ENCODE measurements around the gene FAM181A.

The FAM181A gene

DNA sequence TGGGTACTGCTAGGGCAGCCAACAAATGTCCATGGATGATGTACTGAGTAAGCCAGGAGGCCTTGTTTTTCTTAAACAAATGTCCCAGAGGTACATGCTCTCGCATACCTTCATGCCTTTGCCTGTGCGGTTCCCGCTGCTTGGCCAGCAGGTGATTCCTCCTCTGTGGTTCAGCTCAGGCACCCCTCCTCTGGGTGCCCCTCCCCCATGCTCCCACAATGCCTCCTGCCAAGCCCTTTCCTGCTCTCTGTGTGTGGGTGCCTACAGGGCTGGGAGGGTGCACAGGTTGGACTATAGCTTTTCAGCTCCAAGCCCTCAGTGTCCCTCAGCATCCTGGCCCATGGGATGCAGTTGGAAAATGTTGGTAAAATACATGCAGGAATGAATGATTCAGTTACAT lies 25.7 kb downstream of the FAM181A start:
- no peak for DNase-seq

GRCh38 chr14:93953263-93953662 lies 26.1 kb downstream of the FAM181A start:
- DNase-seq: no peak

DNA sequence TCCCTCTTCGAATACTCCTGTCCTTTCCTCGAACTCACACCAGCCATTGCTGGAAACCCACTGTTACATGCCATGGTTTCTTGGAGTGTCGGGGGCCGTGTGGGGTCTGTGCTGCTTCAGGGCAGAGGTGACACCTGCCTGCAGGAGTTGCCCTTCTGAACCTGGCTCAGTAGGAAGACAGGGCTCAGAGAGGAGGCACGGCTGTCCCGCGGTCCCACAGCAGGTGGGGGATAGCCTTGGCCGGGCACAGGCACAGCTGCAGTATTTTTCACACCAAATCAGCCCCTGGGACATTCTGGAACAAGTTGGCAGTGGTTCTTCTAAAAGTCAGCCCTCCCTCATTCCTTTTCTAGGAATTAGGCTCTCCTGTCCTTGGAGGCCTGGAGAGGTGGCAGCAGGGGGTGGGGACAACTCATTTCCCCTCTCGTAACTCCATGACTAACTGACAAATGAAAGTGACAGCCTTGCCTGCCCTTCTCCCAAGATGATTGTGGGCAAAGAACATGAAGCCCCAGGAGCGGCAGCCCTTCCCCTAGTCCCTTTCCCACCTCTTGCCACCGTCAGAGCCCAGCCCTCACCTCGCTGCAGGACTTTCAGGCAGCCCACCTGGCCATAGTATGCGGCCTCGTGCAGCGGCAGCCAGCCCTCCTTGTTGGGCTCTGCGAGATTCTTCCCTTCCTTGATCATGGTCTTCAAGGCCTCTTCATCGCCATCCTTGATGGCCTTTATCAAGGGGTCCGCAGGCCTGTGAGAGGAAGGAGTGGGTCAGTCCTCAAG lies 26.8 kb downstream of the FAM181A start:
- no peak for DNase-seq

DNA sequence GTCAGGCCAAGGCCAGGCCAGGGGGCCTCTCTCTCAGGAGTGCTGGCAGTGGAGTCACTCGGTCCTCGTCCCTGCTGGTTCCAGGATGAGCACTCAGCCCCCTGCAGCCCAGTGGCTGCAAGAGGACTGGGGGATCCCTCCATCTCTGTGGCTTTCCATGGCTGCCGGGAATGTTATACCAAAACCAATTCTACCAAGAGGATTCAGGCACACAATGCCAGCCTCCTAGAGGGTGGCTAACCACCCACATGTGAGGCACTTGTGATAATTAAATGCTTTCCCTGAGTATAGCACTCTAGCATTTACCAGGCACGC lies 27.3 kb downstream of the FAM181A start:
- DNase-seq: no peak

DNA sequence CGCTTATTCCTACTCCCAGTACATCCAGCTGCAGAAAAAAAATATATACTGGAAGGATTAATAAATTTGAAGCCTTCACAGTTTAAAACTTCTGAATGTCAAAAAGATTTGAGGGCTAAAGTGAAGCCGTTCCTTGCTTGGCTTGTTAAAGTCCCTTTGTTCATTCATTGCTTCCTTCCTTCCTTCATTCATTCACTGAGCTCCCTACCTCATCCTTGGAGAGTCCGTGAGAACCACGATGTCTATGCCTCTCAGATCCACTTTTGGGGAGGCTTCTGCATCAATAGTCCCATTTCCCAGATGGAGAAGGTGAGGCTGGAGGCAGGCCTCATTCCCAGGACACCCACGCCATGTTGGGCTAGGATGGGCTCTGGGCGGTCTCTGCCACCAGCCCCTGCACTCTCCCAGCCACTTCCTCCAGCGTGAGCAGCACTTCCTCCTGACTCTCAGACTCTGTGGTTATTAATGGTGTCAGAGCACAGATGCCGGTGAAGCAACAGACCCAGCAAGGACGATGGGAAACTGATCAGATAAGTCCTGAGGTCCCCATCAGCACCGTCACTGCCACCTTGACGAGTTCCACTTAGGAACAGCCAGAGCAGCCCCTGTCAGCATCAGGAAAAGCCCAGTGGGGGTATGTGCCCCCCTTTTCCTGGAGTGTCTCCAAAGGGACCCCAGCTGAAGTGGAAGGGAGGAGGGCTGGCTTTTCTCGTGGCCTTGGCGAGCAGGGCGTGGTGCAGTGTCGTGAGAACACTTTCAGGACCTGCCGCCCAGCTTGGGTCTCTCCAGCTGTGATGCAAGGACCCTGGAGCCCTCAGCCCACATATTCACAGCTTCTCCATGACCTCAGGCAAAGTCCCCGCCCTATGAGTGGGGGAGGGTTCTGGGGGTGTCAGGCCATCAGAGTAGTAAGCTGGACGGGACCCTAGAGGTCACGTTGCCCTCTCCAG lies 28.0 kb downstream of the FAM181A start:
- peak; percentile 79 to 93 for DNase-seq

- DNase-seq: peak in 1 of 2 donors; percentile 61
These were observed 28.8 kb downstream of the FAM181A start for GRCh38 chr14:93955850-93956481.

DNA sequence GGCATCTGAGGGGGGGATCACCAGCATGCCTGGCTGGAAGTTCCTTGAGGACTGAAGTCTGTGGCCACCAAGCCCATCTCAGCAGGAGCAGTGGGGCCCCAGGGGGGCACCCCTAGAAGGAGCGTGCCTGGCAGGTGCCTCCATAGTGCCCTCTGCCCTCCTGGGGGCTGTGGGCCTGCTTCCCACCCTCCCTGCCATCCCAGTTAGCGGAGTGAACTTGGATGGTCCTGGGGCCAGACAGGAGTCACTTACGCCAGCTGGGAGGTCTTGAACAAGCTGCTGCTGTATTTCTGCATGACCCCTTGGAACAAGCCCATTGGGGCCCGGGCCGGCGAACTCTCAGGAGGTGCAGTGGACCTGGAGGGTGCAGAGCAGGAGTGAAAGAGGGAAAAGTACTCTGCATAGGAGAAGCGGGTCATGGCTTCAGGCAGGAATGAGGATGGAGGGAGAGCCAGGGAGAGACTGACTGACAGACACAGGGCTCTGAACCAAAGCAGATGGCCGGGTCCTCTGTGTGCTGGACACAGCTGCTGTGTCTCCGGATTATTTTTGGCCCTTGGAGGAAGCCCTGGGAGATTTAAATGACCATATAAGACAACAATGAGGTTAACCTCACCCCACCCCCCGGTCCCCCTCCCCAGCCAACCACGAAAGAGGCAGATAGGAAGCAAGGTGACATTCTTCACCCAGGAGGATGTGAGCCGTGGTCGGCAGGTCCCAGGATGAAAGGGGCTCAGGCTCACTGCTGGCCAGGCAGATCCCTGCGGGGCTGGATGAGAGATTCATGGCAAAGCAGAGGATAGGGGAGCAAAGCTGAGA lies 29.6 kb downstream of the FAM181A start:
- no peak for DNase-seq

DNA sequence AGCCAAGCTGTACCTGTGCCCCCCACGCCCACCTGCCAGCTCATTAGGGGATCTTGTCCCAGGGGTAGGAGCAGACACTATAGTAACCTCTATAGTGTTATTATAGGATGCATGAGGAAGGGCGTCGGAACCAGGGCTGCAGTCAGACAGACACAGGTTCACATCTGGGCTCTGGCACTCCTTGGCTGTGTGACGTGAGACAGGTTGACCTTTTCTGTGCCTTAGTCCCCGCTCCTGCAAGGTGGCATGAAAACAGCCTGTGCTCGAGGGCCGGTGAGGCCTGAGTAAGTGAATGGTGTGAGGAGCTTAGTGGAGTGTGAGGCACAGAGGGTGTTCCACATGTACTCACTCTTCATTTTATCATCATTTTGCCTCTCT lies 30.2 kb downstream of the FAM181A start:
- no peak for DNase-seq

GRCh38 chr14:93957751-93958566 lies 30.8 kb downstream of the FAM181A start:
- DNase-seq: peak in 1 of 2 donors; percentile 68

DNA sequence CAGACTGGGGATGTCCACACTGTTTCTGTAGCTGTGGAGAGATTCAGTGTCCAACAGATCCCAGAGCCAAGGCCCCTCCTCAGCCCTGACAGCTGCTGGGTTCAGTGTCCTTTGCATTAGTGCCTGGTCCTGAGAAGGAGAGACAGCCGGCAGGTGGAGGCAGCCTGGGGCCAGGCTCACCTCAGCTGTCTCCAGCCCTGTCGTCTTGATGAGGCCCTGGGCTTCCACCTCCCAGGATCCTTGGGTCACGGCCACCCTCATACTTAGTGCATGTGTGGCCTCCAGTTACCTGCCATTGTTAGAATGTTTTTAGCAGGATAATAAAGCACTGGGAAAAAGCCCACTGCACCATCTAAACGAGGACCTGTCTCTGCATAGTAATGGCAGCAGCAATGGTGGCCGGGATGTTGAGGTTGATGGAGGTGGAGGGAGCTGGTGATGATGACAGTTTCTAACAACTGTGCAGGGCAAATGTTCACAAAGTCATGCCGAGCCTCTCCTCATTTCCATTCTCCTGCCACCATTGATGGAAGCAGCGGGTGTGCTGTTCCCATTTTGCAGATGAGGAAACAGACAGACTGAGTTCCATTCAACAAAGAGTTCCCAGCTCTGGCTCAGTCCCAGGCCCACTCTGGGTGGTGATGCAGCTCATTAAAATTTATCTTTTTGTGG lies 31.6 kb downstream of the FAM181A start:
- no peak for DNase-seq

DNA sequence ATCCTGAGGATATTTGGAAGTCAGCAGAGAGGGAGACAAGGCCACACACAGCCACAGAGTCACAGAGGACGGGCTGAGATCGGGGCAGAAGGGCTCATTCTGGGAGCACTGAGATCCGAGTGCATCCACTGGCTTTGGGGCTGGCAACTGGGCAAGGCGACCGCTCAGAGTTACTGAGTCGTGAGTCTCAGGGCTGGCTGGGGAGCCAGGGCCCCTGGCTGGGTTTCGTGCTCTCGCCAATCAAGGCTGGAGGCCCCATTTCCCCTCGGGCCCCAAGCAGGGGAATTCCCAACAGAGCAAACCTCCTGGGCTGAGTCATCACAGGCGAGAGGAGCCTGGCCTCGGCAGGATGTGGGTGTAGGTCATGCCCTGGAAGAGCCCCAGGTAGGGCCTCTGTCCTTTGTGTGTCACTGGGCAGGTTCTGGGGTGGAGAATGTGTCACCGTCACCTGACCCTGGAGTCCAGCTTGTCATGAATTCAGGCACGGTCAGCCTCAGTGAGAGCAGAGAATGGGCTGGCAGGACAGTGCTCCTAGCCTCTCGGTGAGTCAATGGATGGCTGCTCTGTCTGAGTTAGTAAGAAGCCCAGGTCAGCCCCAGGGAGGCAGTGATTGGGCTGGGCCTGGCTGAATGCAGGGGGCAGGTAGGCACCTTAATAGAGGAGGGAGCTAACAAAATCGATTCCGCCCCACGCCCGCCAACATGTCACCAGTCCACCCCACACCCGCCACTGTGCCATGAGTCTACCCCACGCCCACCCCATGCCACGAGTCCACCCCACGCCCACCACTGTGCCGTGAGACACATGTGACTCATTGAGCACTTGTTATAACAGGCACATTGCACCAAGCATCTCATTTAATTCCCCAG lies 32.3 kb downstream of the FAM181A start:
- DNase-seq: peak; percentile 90 to 96

DNA sequence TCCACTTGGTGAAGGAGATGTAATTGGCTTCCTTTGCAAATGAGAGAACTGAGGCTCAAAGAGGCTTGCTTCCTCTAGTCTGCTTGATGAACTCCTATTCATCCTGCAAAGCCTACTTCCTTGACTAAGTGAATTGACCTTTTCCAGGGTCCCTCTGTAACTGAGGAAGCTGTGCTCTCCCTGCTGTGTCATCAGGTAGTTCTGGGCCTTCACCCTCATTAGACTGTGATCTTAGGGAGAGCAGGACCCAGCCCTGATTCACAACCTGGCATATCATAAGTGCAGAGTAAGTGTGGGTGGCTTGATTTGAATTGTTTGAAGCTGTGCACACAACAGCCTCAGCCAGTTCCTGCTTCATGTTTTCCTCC lies 32.9 kb downstream of the FAM181A start:
- no peak for DNase-seq

GRCh38 chr14:93960774-93961438 lies 33.8 kb downstream of the FAM181A start:
- DNase-seq: no peak

DNA sequence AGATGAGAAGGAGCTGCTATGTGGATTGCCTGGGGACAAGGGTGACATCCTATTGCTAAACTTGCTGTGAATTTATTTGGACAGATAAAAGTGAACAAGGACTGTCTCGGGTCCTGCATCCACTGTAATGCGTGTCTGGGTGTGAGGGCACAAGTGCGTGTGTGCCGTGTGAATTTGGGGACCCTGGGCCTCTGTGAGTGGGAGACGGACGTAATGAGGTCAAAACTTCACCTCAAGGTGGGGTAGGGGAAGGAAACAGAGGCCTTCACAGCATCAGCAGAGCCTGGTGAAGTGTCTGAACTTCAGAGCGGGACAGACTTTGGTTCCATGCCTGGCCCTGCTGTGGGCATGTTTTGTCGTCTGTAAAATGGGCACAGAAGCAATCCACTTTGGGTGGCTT lies 34.5 kb downstream of the FAM181A start:
- no peak for DNase-seq

DNA sequence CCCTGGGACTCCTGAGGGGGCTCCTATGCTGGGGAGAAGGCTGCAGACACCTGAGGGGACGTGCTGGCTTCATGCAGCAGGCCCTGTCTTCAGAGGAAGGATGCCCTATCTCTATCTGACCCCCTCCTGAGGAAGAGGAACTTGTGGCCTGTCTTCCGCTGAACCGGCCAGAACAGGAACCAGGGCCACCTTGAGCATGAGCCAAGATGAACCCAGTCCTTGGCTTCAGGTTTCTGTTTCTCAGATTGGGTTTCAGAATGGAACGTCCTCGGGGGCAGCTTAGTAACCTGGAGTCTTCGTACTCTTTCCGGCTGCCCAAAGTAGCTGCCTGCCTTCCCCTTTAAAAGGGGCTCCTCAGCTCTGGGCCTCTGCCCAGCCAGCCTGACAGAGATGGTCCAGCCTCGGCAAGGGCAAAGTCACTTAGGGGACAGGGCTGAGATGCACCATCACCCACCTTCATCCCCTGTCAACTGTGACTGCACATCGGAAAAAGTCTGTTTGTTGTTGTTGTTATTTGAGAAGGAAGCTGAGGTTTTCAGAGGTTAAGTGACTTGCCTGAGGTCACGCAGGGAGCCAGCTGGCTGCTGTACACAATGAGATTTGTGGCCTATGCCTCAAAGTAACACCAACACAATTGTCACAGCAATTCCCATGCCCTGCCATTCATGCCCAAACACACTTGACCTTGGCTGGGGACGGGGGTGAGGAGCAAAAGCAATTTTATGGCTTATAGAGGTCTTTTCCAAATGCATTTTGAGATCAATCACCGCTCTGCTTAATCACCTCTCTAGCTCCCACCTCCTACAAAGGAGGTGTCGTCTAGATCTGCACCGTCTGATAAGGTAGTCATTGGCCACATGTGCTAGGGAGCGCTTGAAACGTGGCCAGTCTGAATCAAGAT lies 35.8 kb downstream of the FAM181A start:
- no peak for DNase-seq

- no peak for DNase-seq
These were observed 36.5 kb downstream of the FAM181A start for GRCh38 chr14:93963692-93964091.

DNA sequence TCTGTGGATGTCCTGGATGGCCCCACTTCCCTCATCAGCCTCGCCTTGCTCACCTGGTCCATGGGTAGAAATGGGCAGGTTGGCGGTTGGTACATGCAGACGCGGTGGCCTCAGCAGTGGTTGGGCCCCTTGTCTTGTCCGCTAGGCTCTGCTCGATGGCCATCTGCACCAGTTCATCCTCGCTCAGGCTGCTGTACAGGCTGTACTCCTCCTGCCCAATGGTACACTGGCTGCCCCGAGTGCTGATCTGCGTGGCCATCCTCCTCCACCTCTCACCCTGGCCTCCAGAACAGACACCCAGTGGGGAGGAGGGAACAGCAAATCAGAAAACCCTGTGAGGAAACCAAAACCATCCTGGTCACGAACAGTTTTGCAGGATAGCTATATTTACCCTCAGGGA lies 37.1 kb downstream of the FAM181A start:
- DNase-seq: no peak

DNA sequence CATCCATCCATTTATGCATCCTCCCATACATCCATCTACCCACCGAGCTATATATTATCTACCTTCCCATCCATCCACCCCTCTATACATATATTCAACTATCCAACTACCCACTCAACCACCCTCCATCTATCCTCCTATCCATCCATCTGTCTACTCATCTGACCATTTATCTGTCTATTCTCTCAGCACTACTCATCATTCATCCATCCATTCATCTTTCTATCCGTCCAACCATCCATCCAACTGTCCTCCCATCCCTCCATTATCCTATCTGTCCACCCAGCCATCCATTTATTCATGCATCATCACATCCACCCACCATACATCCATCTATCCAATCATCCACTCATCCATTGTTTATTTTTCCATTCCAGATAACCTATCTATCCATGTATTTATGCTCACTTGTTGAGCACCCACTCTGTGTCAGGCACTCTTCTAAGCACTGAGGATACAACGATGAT lies 37.7 kb downstream of the FAM181A start:
- no peak for DNase-seq
